GM12864 (cell line): ENCODE data around the gene AZU1.

Source experiments
- DNase-seq: peaks from one replicate; pipeline ENCODE4 v3.0.0-alpha.2; 2011; ENCODE audit warnings: low read depth
- H3K4me3 ChIP-seq: 2 replicates; pipeline ENCODE4 v1.5.1; 2011; ENCODE audit warnings: mild to moderate bottlenecking, low read depth, low read length, control low read depth
- CTCF ChIP-seq: IDR thresholded peaks from 2 replicates; pipeline ENCODE4 v1.5.1; 2011; ENCODE audit warnings: low read depth, mild to moderate bottlenecking, moderate library complexity, low read length, control low read depth, inconsistent platforms; ENCODE audit errors: missing control alignments

Gene AZU1

GRCh38 chr19:784541-784940, 43.1 kb upstream of the AZU1 start:
- DNase-seq: no peak
- no peak overlapping the region for H3K4me3 ChIP-seq
- no peak for TF ChIP-seq CTCF

- no peak overlapping the region for H3K4me3 ChIP-seq
- TF ChIP-seq CTCF: no peak
- DNase-seq: no peak
Observed at GRCh38 chr19:787536-787935, 40.1 kb upstream of the AZU1 start.

- TF ChIP-seq CTCF: no peak
- H3K4me3 ChIP-seq: no peak overlapping the region
- DNase-seq: no peak
Observed at GRCh38 chr19:788686-788982, 39.0 kb upstream of the AZU1 start.

GRCh38 chr19:788983-789700, 38.5 kb upstream of the AZU1 start:
- no peak for TF ChIP-seq CTCF
- no peak overlapping the region for H3K4me3 ChIP-seq
- no peak for DNase-seq

- DNase-seq: no peak
- no peak overlapping the region for H3K4me3 ChIP-seq
- no peak for TF ChIP-seq CTCF
Observed at GRCh38 chr19:789701-790060, 38.0 kb upstream of the AZU1 start.

GRCh38 chr19:791007-791566, 36.5 kb upstream of the AZU1 start:
- TF ChIP-seq CTCF: no peak
- no peak for DNase-seq

More at GRCh38 chr19:791007-791566, 36.5 kb upstream of the AZU1 start:
- H3K4me3 ChIP-seq: no peak overlapping the region
